RPMI7951 (cell line): Measurements from ENCODE around the gene DEFB110. TPM values are rescaled to one million over a fixed set of nuclear protein-coding genes. Genes with fewer than 3 reads are reported as not detected.
A peak's percentile ranks its signal among the peaks of the same experiment; 100 is the strongest.

Source experiments
- DNase-seq: peaks from one replicate; pipeline ENCODE4 v3.0.0-alpha.2; 2012; ENCODE audit warnings: low read depth
- total RNA-seq: library from RNA; depleted of rRNA; stranded (reverse); fragments of >200 nt; shearing (Covaris generic); gene quantifications from 2 replicates; pipeline ENCODE4 v1.2.3, GENCODE V29; 2014; rRNA removed

The DEFB110 gene
- not detected in 2 replicates for total RNA-seq

- DNase-seq, result no peak
These were observed at the start of gene DEFB110 for GRCh38 chr6:50021894-50022293. Gene DEFB110, minus strand, starts transcription at chr6:50021994. Its CDS starts 59 bp downstream, at chr6:50021935.

GRCh38 chr6:50070101-50070500, 48.3 kb upstream of the DEFB110 start:
- DNase-seq, result no peak

GRCh38 chr6:50062051-50062450, 40.3 kb upstream of the DEFB110 start:
- no peak for DNase-seq

GRCh38 chr6:50056242-50056641, 34.4 kb upstream of the DEFB110 start:
- DNase-seq, result no peak

- no peak for DNase-seq
These were observed 28.0 kb upstream of the DEFB110 start, which contains the start of gene DEFB112 for GRCh38 chr6:50049829-50050228. Gene DEFB112, minus strand, starts transcription at chr6:50049929. Its CDS starts 60 bp downstream, at chr6:50049869.

GRCh38 chr6:50047026-50047425, 25.2 kb upstream of the DEFB110 start:
- DNase-seq, result no peak

- peak; percentile 6 for DNase-seq
These were observed 9.2 kb upstream of the DEFB110 start for GRCh38 chr6:50030777-50031562.

- no peak for DNase-seq
These were observed 8.6 kb upstream of the DEFB110 start for GRCh38 chr6:50030350-50030749.

- DNase-seq, result no peak
These were observed 3.5 kb upstream of the DEFB110 start for GRCh38 chr6:50025258-50025657.

- peak; percentile 14 for DNase-seq
These were observed 14.0 kb downstream of the DEFB110 start for GRCh38 chr6:50007819-50008218.

GRCh38 chr6:50003139-50003538, 18.7 kb downstream of the DEFB110 start:
- no peak for DNase-seq

- no peak for DNase-seq
These were observed 26.5 kb downstream of the DEFB110 start for GRCh38 chr6:49995278-49995677.

GRCh38 chr6:49988900-49989299, 32.9 kb downstream of the DEFB110 start:
- DNase-seq, result no peak

GRCh38 chr6:49987749-49988148, 34.0 kb downstream of the DEFB110 start:
- no peak for DNase-seq

GRCh38 chr6:49986551-49986950, 35.2 kb downstream of the DEFB110 start:
- DNase-seq, result no peak

GRCh38 chr6:49982046-49982445, 39.7 kb downstream of the DEFB110 start:
- no peak for DNase-seq

- peak; percentile 3 for DNase-seq
These were observed 40.9 kb downstream of the DEFB110 start for GRCh38 chr6:49980898-49981297.

- no peak for DNase-seq
These were observed 42.2 kb downstream of the DEFB110 start for GRCh38 chr6:49979584-49979983.

- no peak for DNase-seq
These were observed 43.2 kb downstream of the DEFB110 start for GRCh38 chr6:49978332-49979226.

GRCh38 chr6:49969605-49970004, 52.2 kb downstream of the DEFB110 start, which contains the start of gene DEFB113:
Gene DEFB113, minus strand, starts transcription at chr6:49969625. Its CDS starts 0 bp downstream, at chr6:49969625.
- no peak for DNase-seq
